HG02571 (cell line): Measurements from ENCODE around the gene SDHA.

ENCODE experiments used
- ATAC-seq: cut with Tn5 transposase; IDR thresholded peaks from one replicate; pipeline ENCODE4 v1.9.1; 2021; ENCODE audit warnings: mild to moderate bottlenecking, moderate library complexity; ENCODE audit not compliant: unreplicated experiment

SDHA gene

GRCh38 chr5:217494-218456 is at the start of gene SDHA, which contains the start of gene CCDC127:
TSS of gene SDHA (plus strand) at chr5:218320. CDS start at chr5:218356, 36 bp downstream.
TSS of gene CCDC127 (minus strand) at chr5:218153. CDS start at chr5:216849, 1,304 bp downstream.
- peak; percentile 80 for ATAC-seq

- no peak for ATAC-seq
Observed at GRCh38 chr5:169071-169727, 48.9 kb upstream of the SDHA start.

DNA sequence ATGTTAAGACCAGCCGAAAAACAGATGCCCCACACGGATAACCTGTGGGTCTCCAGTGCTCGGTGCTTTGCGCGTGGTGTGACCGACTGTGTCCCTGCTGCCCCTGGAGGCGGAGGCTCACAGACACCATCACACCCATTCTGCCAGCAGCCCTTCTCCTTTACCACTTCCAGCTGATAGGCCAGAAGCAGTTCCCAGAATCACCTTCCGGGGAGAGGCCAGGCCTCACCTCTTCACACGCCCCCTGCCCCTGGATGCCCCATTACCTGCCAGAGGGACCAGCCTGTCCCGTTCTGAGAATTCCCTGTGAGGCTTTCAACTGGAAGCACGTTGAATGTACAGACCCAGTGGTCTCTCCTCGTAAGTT is 48.4 kb upstream of the SDHA start:
- ATAC-seq = no peak

DNA sequence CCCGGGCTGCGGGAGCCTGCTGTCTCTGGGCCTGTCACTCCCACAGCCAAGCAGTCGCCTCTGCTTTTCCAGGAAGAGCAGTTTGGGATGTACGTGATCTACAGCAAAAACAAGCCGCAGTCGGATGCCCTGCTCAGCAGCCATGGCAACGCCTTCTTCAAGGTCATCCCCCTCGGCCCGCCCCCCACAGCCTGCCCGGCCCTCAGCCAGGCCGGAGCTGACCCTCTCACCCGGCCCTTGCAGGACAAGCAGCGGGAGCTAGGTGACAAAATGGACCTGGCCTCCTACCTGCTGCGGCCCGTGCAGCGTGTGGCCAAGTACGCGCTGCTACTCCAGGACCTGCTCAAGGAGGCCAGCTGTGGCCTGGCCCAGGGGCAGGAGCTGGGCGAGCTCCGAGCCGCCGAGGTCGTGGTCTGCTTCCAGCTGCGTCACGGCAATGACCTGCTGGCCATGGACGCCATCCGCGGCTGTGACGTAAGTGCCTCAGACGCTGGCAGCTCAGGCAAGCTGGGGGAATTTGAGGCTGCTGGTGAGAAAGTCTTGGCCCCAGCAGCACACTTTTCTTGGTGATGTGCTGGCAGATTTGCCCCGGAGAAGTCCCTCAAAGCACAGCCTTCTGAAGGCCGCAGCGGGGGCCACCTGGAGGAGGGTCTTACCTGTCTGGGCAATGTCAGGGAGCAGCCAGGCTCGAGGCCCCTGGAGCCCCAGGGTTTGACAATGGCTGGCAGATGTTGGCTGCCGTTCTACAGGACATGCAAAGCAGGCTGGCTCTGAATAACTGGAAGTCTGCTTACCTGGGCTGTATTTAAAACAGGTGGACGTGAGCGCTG is 46.9 kb upstream of the SDHA start:
- ATAC-seq = no peak

GRCh38 chr5:171801-172331 is 46.3 kb upstream of the SDHA start:
- no peak for ATAC-seq

DNA sequence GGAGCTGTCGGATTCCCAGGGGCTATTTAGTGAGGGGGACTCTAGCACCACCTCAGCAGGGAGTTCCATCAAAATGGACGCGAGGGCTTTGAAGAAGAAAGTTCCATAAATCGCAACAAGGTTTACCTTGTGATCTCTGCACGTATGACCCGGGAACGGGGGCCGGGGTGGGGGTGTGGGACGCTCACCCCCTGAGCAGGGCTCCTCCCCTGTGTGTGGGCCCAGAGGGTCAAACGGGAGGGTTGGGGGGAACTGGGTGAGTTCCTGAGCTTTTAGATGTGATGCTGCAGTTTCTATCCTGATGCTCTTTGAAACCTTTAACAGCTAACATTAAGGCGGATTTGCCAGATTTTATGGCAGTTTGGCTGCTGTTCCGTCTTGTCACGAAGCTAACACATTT is 45.7 kb upstream of the SDHA start:
- no peak for ATAC-seq

GRCh38 chr5:172841-173251 is 45.3 kb upstream of the SDHA start:
- ATAC-seq = no peak

DNA sequence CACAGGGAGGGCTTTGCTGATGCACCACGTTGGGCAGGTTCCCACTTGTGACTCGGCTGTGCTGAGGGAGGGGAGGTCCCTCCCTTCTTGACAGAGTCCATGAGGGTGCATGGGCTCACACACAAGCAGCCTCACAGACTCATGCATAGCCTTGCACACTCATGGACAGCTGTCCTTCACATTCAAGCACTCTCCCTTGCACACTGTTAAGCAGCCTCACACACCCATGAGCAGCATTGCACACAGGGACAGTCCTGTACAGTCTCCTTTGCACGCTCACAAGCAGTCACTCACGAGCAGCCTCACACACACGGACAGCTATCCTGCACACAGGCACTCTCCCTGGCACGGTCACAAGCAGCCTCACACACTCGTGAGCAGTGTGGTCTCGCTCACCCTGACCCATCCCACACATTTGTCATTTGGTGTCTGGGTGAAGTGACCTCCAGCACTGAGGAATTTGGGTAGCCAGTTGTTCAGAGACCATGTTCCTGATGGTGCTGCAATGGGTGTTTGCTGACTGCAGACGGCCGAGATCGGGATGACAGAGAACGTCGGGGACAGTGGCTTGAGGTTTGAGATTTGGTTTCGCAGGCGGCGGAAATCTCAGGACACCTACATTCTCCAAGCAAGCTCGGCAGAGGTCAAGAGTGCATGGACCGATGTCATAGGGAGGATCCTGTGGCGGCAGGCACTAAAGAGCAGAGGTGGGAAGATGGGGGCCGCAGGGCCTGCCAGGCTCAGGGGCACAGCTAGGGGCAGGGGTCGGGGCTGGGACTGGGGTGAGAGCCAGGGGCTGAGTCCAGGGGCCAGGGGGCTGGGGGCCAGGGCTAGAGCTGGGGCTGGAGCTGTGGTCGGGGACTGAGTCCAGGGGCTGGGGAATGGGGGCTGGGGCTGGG is 44.5 kb upstream of the SDHA start:
- ATAC-seq = no peak

GRCh38 chr5:174291-174600 is 43.9 kb upstream of the SDHA start:
- no peak for ATAC-seq

DNA sequence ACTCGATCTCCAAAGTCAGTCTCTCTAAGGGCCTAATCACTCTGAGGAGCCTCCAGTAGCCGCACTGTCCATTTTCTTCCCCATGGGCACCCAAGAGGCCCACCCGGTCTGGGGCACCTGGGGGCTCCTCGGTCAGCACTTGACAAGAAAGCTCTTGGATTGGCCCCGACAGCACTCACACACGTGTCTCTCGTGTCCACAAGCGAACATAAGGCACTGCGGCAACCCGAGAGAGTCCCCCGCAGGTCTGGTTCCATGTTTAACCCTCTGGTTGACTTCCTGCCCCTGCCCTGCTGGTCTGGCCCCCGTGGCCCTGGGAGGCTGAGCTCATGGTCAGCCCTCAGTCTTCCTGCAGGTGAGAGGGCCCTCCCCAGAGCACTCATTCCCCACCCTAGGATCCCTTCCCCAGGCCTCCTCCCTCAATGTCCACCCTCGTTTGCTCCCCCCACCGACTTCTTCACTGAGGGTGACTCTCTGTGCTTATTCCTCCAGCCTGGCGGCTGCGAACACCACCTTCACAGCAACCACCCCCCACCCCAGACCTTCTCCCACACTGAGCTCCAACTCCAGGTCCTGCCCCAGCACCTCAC is 43.1 kb upstream of the SDHA start:
- no peak for ATAC-seq

DNA sequence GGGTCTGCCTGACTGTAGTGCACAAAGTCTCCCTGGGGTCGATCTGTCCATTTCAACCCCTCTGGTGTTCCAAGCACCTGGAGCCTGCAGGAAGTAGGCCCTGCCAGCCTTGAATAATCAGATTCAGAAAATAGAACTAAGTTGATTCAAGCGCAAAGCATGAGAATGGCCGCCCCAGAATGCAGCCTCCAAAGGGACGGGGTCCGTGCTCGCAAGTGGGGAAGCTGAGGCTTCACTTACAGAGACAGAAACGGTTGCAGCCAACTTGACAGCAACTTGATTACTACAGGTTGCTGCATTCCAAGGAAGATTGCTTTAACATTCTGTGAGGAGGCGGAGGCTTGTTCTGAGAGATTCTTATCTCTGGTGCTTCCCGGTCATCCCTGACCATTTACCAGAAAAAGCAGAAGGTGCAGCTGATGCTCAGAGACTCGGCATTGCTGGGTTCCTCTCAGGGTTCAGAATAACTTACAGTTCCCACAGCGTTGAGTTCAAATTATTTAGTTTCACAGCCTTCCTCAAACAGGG is 41.8 kb upstream of the SDHA start:
- ATAC-seq = no peak

DNA sequence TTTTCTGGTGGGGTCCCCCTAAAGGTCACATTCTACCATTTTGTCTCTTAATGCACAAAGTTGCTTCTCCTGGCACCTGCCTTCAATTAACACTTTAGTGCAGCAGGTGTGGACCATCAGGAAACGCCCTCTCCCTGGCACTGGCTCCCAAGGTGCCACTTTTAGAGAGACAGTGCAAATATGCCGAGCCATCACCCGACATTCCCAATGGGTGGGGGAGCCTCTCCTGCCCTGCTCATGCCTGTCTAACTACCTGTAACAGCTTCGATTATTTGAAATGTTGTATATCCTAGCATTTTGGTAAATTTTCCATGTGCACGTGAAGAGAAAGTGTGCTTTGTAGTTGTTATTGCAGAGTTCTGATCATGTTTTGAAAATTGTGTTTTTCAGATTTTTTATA is 40.0 kb upstream of the SDHA start:
- no peak for ATAC-seq

GRCh38 chr5:179401-179800 is 38.7 kb upstream of the SDHA start:
- ATAC-seq = no peak

- no peak for ATAC-seq
Observed at GRCh38 chr5:180286-180918, 37.7 kb upstream of the SDHA start.

- ATAC-seq = no peak
Observed at GRCh38 chr5:181160-181559, 37.0 kb upstream of the SDHA start.

GRCh38 chr5:181566-181965 is 36.6 kb upstream of the SDHA start:
- ATAC-seq = no peak

GRCh38 chr5:182126-182525 is 36.0 kb upstream of the SDHA start:
- no peak for ATAC-seq

- ATAC-seq = no peak
Observed at GRCh38 chr5:184471-184870, 33.6 kb upstream of the SDHA start.
